Measurements from ENCODE around the gene STXBP1. TPM values are rescaled to one million over a fixed set of nuclear protein-coding genes. Genes with fewer than 3 reads are reported as not detected.
A peak's percentile ranks its signal among the peaks of the same experiment; 100 is the strongest.

STXBP1 gene
- total and polyA plus RNA-seq, 9 of the 15 experiments (the other 6 are each of a cell fraction or from before 2014, with no cell fraction given), result 4.6 to 35.1 (median 9.7) TPM

DNA sequence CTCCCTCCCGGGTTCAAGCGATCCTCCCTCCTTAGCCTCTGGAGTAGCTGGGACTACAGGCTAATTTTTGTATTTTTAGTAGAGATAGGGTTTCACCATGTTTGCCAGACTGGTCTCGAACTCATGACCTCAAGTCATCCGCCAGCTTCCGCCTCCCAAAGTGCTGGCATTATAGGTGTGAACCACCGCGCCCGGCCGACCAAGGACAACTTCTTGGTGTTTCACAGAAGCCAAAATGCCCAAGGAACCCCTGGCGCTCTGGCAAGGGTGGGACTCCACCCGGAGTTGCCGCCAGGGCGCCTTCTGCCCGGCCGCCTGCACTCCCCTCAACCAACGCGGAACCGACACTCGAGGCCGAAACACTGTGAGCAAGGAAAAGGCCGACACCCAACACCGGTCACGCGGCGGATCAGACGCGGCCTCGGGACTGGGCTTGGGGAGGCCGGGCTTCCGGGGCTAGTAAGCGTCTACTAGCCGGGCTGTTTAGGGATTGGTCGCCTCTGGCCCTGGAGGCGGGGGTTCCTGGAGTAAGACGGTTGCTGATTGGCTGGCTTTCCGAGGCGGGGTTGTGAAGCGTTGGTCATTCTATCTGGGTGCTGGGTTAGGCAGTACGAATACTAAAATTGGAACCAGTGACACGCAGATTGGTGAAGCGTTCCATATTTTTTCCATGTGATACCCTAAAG is 87.1 kb downstream of the STXBP1 start (continued):
- TF ChIP-seq, protein P1, sequence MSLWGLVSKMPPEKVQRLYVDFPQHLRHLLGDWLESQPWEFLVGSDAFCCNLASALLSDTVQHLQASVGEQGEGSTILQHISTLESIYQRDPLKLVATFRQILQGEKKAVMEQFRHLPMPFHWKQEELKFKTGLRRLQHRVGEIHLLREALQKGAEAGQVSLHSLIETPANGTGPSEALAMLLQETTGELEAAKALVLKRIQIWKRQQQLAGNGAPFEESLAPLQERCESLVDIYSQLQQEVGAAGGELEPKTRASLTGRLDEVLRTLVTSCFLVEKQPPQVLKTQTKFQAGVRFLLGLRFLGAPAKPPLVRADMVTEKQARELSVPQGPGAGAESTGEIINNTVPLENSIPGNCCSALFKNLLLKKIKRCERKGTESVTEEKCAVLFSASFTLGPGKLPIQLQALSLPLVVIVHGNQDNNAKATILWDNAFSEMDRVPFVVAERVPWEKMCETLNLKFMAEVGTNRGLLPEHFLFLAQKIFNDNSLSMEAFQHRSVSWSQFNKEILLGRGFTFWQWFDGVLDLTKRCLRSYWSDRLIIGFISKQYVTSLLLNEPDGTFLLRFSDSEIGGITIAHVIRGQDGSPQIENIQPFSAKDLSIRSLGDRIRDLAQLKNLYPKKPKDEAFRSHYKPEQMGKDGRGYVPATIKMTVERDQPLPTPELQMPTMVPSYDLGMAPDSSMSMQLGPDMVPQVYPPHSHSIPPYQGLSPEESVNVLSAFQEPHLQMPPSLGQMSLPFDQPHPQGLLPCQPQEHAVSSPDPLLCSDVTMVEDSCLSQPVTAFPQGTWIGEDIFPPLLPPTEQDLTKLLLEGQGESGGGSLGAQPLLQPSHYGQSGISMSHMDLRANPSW (CRISPR knock-in tag; IDR thresholded peaks at IDR 0.05), result no peak
- TF ChIP-seq TRIM28 (IDR thresholded peaks at IDR 0.05), result no peak
- TF ChIP-seq, protein P2, sequence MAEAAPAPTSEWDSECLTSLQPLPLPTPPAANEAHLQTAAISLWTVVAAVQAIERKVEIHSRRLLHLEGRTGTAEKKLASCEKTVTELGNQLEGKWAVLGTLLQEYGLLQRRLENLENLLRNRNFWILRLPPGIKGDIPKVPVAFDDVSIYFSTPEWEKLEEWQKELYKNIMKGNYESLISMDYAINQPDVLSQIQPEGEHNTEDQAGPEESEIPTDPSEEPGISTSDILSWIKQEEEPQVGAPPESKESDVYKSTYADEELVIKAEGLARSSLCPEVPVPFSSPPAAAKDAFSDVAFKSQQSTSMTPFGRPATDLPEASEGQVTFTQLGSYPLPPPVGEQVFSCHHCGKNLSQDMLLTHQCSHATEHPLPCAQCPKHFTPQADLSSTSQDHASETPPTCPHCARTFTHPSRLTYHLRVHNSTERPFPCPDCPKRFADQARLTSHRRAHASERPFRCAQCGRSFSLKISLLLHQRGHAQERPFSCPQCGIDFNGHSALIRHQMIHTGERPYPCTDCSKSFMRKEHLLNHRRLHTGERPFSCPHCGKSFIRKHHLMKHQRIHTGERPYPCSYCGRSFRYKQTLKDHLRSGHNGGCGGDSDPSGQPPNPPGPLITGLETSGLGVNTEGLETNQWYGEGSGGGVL (CRISPR knock-in tag; IDR thresholded peaks at IDR 0.05), result no peak
- peak; percentile 68 for TF ChIP-seq RAD51 (IDR thresholded peaks at IDR 0.05; ENCODE audit: borderline replicate concordance, low read depth)
- peak; percentile 93 for TF ChIP-seq ERF (CRISPR knock-in tag; IDR thresholded peaks at IDR 0.05)
- TF ChIP-seq, protein P3, sequence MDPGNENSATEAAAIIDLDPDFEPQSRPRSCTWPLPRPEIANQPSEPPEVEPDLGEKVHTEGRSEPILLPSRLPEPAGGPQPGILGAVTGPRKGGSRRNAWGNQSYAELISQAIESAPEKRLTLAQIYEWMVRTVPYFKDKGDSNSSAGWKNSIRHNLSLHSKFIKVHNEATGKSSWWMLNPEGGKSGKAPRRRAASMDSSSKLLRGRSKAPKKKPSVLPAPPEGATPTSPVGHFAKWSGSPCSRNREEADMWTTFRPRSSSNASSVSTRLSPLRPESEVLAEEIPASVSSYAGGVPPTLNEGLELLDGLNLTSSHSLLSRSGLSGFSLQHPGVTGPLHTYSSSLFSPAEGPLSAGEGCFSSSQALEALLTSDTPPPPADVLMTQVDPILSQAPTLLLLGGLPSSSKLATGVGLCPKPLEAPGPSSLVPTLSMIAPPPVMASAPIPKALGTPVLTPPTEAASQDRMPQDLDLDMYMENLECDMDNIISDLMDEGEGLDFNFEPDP (CRISPR knock-in tag; IDR thresholded peaks at IDR 0.05), result 0 out of 2 replicates have a peak, but pooled peaks have one; percentile 75
- no peak for TF ChIP-seq SIX5 (IDR thresholded peaks at IDR 0.05; ENCODE audit: borderline replicate concordance in 1 of 2, insufficient read depth in 1 of 2, low read depth in 1 of 2, low read length in 2 of 2)
- TF ChIP-seq, protein P4, sequence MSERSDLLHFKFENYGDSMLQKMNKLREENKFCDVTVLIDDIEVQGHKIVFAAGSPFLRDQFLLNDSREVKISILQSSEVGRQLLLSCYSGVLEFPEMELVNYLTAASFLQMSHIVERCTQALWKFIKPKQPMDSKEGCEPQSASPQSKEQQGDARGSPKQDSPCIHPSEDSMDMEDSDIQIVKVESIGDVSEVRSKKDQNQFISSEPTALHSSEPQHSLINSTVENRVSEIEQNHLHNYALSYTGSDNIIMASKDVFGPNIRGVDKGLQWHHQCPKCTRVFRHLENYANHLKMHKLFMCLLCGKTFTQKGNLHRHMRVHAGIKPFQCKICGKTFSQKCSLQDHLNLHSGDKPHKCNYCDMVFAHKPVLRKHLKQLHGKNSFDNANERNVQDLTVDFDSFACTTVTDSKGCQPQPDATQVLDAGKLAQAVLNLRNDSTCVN (CRISPR knock-in tag; IDR thresholded peaks at IDR 0.05), result no peak
- no peak for TF ChIP-seq ZKSCAN3 (CRISPR knock-in tag; IDR thresholded peaks at IDR 0.05)
- no peak for TF ChIP-seq ZFP36 (IDR thresholded peaks at IDR 0.05; ENCODE audit: low read depth, low read length, partially characterized antibody)
- TF ChIP-seq, protein P5, sequence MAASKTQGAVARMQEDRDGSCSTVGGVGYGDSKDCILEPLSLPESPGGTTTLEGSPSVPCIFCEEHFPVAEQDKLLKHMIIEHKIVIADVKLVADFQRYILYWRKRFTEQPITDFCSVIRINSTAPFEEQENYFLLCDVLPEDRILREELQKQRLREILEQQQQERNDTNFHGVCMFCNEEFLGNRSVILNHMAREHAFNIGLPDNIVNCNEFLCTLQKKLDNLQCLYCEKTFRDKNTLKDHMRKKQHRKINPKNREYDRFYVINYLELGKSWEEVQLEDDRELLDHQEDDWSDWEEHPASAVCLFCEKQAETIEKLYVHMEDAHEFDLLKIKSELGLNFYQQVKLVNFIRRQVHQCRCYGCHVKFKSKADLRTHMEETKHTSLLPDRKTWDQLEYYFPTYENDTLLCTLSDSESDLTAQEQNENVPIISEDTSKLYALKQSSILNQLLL (CRISPR knock-in tag; IDR thresholded peaks at IDR 0.05; ENCODE audit: borderline replicate concordance), result no peak
- TF ChIP-seq ZNF717 (CRISPR knock-in tag; IDR thresholded peaks at IDR 0.05), result no peak
- TF ChIP-seq, protein P6, sequence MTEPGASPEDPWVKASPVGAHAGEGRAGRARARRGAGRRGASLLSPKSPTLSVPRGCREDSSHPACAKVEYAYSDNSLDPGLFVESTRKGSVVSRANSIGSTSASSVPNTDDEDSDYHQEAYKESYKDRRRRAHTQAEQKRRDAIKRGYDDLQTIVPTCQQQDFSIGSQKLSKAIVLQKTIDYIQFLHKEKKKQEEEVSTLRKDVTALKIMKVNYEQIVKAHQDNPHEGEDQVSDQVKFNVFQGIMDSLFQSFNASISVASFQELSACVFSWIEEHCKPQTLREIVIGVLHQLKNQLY (CRISPR knock-in tag; conservative IDR thresholded peaks at IDR 0.05), result no peak
- no peak for TF ChIP-seq SREBF1 (IDR thresholded peaks at IDR 0.05; ENCODE audit: borderline replicate concordance, low read depth, low read length)
- TF ChIP-seq ZNF76 (CRISPR knock-in tag; IDR thresholded peaks at IDR 0.05; ENCODE audit: borderline replicate concordance), result 0 out of 2 replicates have a peak, but pooled peaks have one; percentile 75
- TF ChIP-seq, protein P7, sequence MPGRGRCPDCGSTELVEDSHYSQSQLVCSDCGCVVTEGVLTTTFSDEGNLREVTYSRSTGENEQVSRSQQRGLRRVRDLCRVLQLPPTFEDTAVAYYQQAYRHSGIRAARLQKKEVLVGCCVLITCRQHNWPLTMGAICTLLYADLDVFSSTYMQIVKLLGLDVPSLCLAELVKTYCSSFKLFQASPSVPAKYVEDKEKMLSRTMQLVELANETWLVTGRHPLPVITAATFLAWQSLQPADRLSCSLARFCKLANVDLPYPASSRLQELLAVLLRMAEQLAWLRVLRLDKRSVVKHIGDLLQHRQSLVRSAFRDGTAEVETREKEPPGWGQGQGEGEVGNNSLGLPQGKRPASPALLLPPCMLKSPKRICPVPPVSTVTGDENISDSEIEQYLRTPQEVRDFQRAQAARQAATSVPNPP (IDR thresholded peaks at IDR 0.05; ENCODE audit: borderline replicate concordance, insufficient read depth, insufficient read length), result no peak

All from K562 (cell line).